ENCODE results near the gene MRPL20.

DNA sequence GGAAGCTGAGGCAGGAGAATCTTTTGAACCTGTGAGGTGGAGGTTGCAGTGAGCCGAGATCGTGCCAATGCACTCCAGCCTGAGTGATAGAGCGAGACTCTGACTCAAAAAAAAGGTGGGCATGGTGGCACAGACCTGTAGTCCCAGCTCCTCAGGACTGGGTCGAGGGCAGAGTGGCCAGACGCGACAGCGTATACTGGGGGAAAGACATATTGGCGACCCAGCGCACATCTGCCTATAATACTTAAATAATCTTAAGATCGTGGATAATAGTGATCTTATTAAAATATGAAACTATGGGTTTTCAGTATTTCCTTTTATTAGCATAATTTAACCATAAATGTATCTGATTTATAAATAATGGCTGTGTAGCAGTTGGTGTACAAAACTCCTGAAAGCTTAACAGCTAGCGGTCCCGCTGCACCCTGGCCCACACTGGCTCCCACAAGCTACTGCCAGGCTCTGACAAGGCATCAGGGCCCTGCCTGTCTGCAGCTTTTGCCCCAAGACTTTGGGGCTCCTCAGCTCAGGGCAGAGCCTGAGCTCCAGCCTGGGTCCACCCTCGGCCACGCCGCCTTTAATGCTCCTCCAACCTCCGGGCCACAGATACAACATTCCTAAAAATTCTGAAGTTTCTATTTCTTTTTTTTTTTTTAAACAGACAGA is 29.4 kb downstream of the MRPL20 start:
- TF ChIP-seq, protein P1, sequence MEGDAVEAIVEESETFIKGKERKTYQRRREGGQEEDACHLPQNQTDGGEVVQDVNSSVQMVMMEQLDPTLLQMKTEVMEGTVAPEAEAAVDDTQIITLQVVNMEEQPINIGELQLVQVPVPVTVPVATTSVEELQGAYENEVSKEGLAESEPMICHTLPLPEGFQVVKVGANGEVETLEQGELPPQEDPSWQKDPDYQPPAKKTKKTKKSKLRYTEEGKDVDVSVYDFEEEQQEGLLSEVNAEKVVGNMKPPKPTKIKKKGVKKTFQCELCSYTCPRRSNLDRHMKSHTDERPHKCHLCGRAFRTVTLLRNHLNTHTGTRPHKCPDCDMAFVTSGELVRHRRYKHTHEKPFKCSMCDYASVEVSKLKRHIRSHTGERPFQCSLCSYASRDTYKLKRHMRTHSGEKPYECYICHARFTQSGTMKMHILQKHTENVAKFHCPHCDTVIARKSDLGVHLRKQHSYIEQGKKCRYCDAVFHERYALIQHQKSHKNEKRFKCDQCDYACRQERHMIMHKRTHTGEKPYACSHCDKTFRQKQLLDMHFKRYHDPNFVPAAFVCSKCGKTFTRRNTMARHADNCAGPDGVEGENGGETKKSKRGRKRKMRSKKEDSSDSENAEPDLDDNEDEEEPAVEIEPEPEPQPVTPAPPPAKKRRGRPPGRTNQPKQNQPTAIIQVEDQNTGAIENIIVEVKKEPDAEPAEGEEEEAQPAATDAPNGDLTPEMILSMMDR (IDR thresholded peaks at IDR 0.05): no peak
- no peak for TF ChIP-seq EP300 (IDR thresholded peaks at IDR 0.05)
